ENCODE data around the gene CD164L2.
"Not testable (repeated sequence)": the region's sequence is repeated elsewhere in the genome, so short reads cannot be mapped to it uniquely, and the experiment has no call there.

The CD164L2 gene

DNA sequence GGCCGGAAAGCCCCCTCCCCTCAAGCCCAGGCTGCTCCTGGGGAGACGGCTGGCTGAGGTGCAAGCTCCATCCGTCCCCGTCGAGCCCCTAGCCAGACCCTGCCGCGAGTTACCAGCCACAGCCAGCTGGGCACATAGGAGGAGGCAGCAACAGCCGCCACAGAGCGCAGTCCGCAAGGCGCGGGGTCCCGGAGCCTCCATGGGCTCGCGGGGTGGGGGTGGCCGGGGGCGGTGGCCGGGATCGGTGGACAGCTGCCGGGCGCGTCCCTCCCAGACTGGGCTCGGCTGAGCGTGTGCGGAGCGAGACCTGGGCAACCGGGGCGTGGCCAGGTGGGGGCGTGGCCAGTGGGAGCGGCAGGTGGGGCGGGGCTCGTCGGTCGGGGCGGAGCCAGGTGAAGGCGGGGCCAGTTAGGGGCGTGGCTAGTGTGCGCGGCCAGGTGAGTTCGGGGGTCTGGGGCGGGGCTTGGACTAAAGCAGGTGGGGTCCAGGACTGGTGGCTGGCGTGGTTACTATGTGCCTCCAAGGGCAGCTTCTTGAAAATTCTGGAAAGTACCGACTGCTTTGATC, at the start of gene CD164L2:
Gene CD164L2, minus strand, starts transcription at position 295 of the 567 bp plus-strand sequence. Its CDS starts 94 bp downstream, at position 201.
- peak; percentile 32 to 42 for DNase-seq

DNA sequence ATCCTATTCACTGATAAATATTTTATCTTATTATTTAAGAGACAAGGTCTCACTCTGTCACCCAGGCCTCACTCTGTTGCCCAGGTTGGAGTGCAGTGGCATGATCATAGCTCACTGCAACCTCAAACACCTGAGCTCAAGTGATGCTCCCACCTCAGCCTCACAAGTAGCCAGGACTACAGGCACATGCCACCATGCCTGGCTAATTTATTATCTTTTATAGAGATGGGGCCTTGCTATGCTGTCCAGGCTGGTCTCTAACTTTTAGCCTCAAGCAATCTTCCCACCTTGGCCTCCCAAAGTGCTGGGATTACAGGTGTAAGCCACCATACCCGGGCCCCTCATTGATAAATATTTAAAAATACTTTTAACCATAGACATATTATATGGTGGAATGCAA, 49.6 kb upstream of the CD164L2 start:
- not testable (repeated sequence) for DNase-seq

DNA sequence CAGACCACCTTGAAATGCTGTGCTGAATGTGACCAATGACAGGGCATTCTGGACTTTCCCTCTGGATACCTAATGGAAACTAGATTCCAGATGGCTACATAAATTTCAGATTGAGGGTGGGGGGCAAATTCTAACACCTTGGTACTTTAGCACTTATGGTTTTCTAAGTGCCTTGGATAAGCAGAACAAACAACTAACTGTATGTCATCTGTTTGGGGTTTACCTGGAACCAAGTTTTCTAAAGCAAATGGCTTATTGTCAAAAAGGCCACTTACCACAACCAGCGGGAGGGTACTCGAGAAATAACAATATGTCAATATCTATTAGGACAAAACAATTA, 48.4 kb upstream of the CD164L2 start:
- no peak for DNase-seq

DNA sequence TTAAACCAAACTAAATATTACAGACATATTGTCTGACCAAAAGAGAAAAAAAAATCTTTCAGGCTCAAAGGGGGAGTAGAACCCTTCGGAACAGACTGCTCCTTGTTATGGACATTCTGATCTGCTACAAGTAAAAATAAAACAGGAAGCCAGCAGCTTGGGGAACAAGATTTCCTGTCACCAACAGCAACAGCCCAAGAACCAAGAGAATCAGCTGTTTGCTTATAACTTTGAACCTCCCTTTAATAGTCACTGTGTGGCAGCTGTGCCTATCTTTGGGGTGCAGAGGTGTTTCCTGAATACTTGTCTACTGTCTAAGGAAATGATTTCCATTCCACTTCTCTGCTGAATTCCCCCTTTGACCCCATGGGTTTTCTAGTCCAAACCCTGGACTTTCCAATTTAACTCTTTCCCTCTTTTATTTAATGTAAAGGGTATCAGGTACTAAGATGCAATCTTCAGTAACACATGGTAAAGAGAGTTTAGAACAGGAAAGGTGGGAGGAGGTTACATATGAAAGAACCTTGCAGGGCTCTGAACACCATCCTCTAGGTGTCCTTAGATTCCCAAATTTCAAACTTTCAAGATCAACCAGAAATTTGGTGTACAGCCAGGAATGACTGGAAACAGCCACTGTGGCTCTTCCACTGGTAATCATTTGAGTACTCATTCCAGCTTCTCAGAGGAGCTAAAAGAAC, 47.9 kb upstream of the CD164L2 start:
- peak; percentile 28 to 51 for DNase-seq

DNA sequence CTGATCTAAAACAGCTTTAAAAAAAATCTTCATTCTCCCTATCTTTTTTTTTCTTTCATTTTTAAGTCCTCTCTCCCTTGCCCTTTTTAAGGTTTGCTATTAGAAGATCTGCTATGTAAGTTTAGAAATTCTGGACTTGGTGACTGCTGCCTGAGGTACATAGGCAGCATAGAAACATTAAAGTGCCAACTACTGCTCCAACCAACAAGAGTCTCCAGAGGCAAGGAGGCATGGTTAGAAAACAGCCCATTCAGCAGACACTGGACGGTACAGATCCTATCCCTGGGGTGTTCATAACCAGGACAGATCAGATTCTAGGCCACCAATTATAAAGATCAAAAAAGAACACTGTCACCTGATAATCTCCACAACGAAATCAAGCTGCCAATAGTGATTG, 45.9 kb upstream of the CD164L2 start:
- DNase-seq, result no peak

DNA sequence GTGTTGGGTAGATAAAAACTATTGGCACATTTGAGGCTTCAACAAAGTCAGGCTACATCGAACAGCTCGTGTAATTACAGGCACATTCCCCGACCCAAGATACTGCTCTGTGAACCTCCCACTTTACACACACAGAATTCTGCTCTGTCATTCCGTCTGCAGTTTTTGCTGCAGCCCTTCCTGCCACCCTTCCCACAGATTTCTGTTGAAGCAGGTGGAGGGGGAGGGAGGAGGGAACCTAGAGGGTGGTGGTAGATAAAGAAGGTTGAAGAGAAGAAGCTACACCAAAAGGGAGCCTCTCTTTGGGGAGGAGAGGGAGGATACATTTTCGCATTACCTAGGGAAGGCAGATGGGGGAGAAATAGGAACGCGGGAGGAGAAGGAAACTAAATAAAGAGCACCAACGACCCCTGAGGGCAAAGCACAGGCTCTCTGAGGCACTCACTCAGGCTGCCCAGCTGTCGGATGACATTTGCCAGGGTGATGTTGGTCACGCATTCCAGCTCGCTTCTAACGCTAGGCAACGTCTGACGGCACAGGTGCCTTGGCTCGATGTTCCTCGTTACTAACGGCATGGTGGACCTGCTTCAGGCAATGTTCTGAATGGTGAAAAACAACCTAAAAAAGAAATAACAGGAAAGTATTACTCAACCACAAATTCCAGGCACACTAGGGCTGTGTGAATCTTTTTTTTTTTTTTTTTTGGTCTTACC, 45.3 kb upstream of the CD164L2 start:
- DNase-seq, result peak; percentile 43 to 46

DNA sequence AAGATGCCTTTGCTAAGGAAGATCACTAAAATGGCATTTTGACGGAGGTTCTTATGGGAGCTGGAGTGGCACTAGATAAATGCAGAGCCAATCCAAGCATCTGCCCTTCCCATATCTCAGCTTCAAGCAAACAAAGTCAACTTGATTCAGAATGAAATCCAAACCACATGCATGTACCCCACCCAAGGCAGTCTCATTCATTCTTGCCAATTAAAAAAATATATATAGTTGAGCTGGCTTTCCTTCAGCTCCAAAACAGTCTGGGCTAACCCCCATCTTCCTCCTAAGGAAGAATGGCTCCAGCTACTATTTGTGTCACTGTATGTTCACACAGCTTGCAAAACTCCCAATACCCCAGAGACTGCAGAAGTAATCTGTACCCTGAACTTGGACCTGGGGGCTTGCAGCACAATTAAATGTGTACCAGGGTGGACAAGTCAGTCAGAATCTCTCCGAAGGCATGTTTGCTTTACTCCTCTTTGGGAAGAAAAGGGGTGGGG, 44.7 kb upstream of the CD164L2 start:
- no peak for DNase-seq

DNA sequence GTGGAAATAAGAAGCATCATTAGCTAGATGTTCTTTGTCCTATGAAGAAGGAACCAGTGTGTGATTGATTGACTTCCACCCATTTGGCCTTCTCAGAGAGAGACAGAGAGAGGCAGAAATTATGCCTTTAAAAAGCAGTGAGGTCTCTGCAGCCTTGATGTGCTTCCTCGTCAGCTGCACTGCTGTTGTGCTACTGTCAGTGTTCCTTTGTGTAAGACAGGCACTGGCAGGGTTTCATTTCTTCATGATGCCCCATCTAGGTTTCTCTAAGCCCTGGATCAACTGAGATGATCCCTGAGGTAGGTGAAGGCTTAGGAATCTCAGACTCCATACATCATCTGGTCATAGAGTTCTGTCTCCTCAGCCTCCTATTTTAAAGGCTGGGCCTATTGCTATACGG, 44.2 kb upstream of the CD164L2 start:
- no peak for DNase-seq

DNA sequence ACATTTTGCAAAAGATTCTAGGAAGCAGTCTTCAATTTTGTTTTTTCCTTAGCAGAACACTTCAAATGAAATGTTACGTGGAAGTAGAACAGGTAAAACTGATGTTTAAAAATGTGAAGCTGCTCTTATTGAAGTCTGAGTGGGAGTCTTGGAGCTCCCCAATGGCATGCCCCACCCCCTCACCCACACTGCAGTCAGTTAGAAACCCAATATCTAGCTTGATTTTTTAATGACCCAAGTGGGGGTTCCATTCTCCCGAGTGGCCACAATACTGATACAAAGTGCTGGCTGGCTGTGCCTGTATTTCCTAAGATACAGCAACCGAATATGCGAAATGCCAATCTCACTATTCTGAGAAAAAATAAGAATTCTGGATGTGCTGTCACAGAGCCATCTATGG, 40.6 kb upstream of the CD164L2 start:
- DNase-seq, result no peak

DNA sequence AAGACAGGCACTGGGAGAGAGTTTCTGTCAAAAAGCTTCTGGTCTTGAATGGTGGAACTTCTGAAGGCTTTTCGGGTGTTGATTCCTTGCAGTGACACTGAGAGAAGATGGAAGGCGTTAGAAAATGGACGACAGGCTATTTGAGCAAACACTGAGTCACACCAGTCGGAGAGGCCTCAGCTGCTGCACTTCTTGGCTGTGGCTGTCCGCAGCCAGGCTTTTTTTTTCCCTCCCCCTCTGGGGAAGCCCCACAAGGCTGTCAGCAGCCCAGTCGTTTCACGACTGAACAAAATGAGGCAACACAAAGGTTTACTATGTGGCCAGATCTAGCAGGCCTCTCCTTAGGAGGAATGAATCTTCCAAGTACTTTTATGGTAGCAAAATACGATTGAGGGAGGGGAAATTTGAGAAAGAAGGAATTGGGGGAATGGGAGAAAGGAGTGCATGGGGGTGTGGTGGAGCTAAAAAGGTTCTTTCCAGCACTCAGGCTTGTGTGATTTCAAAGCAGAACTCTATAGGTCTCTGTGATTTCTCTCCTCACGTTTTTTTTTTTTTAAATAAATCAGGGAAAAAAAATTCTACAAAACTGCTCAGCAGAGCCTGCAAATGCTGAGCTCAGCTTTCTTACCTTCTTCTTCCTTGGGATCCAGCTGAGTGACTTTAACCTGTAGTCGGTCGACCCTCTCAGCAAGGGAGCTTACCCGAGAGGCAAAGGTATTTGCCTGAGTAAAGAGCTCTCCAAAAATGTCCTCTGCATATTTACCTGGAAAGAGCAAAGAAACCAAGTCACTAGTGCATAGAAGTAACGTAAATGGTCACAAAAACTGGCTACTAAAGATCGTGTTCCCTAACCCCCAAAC, 35.4 kb upstream of the CD164L2 start:
- DNase-seq, result peak in 1 of 2 donors; percentile 43

DNA sequence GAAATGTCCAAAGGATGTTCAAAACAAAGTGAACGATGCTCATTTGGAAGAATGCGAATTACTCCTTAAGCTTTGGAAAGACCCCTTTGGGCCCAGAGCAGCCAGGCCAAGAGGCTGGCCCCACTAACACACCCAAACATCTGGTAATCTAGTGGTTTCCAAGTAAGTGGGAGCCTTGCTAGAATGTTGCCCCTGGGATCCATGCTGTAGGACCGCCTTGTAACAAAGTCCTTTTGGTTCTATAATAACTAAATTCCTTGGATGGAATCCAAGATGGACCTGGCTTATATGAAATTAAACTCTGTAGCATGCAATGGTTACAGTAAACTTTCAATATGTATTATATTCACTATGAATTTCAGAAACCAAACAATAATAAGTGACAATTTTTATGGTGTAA, 34.6 kb upstream of the CD164L2 start:
- DNase-seq, result no peak

DNA sequence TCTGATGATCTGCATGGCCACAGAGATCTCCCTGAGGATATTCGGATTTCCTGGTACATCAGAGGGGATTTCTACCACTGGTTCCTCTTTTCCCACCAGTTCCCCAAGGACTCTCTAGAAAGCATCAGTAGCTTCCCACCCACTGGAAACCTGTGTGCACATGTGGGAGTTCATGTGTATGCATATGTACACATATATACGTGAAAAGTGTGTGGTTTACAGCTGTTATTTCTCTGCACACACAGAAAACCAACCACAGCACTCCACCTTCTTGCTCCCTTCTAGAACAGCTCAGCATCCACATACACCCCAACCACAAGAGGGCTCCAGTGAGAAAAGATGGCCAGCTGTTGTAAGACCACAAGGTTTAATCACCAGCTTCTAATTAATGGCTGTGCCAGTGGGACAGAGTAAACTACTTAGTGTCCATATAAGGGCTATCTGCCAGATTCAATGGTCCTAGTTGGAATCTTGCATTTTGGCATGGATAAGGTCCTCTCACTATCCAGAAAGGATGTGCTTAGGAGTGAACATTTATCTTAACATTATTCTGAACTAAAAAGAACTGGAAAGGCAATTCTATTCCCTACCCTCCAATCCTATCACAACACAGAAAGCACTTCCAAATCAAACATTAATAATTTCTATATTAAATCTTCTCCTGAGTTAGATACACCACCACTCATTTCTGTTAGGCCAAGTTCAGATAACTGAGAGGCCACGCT, 33.4 kb upstream of the CD164L2 start:
- peak; percentile 74 to 77 for DNase-seq

DNA sequence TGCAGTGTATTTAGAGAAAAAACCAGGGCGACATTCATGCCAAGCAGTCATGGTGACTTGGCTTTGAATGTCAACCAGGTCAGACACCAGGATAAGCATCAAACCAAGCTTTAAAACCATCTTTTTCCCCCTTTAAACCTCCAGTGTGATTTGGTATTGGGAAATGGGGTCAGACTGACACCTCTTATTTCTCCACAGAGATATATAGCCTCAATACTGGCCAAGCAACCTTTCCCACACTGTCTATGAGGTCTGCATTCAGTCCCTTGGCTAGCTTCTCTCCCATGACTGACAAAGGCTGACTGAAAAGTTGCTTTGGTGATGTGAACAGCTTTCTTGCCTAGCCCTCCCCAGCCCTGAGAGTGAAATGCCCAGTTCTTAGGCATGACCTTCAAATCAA, 31.0 kb upstream of the CD164L2 start:
- DNase-seq, result no peak

DNA sequence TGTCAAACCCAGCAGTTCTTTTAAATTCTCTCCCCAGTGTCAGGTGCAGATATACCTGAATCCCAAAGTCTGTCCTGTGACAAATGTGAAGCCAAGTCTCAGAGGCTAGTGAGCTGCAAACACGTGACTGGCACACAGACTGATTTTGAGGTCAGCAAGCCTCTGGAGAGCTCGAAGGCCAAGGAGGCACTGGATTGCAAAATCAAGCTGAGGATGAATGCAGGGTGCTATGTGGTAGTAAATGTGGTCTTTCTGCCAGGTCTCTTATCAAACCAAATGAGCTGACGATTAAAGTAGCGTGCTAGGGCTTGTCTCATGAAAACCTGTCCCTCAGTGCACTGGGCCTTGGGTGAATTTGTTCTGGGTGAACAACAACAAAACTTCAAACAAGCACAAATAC, 29.9 kb upstream of the CD164L2 start:
- no peak for DNase-seq

DNA sequence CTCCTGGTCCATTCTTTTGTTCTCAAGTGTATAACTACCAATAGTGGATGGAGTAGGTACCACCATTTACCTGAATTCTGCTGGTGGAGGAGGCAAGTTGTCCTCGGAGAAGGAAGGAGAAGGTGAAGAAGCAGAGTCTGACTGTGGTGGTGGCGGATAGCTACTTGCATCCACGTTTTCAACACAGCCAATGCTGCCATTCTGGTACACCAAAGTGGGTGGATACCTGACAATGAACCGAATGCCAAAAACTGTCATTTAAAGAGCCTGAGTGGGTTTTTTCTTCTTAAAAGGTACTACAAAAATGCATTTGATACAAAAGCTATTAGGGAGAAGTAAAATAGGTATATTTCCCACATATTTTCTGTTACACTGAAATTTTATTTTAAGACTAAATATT, 29.4 kb upstream of the CD164L2 start:
- no peak for DNase-seq

DNA sequence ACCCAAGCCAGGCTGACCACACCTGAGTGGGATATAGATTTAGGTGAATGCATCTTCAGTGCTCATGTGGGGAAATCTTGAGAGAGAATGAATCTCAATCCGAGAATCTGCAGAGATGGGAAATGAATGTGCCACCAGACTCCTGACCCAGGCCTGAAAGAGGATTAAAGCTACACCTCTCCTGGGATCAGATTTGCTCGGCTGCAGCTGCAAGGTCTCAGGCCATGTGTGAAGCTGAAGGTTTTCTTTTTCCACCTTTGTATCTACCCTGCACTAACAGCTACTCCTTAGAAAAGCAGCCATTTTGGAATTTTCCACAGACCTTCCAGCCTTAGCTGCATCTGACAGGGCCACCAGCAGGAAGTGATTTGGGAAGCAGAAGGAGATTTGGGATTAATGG, 27.6 kb upstream of the CD164L2 start:
- DNase-seq, result no peak

DNA sequence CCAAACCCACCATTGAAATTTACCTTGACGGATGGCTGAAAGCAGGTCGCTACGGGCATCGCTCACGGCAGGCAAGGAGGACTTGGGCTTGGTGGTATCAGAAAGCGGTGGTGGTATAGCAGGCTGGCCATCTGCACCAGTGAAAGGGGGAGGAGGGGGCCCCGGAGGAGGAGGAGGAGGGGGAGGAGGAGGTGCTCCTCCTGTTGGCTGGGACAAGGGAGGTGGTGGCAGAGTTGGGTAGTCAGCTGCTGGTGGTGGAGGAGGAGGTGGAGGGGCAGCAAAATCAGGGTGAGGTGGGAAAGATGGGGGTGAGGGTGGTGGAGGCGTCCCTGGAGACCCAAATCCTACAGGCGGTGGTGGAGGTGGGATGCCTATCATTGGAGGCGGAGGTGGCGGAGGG, 26.5 kb upstream of the CD164L2 start:
- DNase-seq, result no peak

DNA sequence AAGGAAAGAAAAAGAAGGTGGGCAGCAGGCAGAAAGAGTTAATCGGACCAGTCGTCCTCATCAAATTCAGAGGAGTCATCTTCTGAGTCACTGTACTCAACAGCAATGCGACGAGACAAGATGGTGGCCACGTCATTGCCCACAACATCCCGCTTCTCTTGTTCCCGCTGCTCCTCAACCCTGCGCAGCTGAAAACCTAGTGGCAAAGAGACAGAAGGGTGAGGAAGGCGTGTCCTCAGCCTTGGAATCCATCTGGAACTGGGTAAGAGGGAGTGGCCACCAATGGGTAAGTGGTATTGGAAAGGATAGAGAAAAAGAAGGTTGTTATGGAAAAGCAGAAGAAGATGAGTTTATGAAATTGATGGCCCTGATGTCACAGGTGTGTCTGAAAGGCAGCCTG, 25.0 kb upstream of the CD164L2 start:
- DNase-seq, result no peak

DNA sequence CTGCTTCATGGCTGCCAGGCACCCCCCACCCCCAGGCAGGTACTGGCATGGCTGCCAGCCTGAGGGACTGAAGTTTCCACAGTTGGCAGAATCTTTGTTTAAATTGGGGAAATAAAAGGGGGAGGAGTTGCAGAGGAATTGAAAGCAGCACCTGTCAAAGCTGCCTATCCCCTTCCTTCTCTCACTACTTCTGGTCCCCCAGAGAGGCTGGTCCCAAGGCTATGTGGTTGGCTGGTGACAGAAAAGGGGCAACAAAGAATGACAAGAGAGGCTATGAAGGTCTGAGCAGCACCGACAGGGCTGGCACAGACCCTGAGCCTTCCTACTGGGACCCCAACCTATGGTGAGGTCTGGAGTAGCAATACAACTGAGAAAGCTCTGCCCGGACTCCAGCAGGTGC, 23.7 kb upstream of the CD164L2 start:
- not testable (repeated sequence) for DNase-seq

DNA sequence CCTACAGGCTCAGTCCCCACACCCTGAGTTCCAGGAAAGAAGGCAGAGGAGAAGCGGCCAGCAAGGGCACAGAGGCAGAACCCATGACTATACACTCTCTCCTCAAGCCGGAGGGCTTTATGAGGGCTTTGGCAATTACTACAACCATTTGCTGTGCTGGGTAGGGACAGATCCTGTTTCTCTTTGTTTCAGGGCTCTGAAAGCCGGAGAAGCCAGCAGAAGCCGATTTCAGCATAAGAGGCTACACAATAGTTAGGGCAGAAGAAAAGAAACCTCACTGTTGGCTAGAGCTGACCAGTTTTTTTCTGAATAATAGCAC, 23.2 kb upstream of the CD164L2 start:
- DNase-seq, result no peak

DNA sequence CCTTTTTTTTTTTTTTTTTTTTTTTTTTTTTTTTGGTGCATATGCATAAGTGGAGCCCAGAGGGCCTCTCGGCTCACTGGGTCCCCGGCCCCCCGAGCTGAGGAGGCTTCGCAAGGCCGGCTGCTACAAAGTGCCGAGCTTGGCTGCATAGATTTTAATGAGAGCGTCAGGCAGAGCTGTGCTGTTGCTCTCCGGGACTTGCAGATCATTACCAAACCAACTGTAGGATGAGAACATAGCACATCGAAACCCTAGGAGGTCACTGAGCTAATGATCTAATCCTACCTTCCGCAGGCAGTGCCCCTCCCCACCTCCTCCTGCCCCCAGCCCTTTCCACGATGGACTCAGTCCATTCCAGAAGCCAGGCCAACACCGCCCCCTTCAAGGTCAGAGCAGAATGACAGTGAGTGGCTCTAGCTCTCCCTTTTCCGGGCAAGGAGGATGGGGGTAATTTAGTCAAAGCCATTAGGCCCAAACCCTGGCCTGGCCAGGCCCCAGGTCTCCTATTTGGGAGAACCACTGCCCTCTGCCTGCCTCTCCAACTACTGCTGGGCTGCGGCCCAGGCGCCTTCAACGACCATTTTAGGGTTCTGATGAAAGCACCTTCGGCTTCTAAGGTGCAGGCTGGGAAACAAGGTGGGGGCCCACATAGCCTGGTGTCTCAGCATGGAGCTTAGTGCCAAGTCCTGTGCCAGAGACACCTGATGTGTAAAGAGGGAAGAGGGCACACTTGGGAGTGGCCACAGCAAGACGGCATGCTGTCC, 22.6 kb upstream of the CD164L2 start:
- DNase-seq, result not testable (repeated sequence)

DNA sequence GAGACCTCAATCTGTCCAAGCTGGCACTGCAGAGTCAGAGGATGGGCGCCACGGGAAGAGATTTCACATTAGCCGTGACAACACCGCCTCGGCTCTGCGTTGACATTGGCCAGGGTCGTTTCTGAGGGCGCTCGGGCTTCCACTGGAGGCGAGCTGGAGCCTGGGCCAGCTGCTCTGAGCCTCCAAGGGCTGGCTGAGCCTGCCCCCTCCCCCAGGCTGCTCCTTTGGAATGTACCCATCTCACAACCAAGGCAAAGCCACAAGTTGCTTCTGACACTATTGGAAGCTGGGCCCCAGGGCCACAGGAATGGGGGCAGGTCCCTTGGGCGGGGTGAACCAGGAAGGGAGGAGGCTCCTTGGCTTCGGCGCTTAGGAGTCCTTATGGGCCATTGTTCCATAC, 21.9 kb upstream of the CD164L2 start:
- no peak for DNase-seq
